GM18526 (cell line): ENCODE data around the gene SNAP29.

Experiments
- POLR2A ChIP-seq: IDR thresholded peaks from 3 replicates; pipeline ENCODE4 v1.6.1; 2011; ENCODE audit not compliant: insufficient read length; ENCODE audit errors: extremely low read depth

SNAP29 gene

DNA sequence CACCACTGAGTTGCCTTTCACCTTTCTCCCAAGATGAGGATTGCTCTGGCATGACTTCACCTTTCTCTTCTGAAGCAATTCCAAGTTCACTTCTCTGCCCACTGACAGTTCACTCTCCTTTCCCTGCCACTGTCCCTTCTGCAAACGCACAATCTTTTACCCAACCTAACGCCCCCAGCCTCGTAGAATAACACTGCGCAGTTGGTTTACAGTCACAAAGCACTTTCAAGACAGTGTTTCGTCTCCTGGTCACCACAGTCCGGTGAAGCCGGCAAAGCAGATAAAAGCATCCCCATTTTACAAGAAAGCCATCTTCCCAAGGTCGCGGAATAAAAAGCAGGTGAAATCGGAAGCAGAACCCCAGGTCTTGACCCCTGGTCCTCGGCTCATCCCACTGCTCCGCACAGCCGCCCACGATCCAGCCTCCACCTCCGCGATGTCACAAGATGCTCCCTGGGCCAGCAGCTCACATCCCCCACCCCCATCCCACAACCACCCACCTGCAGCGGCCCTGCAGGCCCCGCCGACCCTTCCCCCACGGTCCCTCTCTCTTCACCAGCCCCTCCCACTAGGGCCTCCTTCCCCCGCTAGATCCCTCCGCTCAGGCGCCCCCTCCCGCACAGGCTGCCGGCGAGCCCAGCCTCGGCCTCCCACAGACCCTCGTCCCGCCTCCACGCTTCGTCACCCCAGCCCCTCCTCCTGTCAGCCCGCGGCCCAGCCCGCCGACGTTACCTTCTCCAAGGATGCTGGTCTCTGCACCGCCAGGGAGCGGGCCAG is 781 bp upstream of the SNAP29 start:
- TF ChIP-seq POLR2A = no peak

DNA sequence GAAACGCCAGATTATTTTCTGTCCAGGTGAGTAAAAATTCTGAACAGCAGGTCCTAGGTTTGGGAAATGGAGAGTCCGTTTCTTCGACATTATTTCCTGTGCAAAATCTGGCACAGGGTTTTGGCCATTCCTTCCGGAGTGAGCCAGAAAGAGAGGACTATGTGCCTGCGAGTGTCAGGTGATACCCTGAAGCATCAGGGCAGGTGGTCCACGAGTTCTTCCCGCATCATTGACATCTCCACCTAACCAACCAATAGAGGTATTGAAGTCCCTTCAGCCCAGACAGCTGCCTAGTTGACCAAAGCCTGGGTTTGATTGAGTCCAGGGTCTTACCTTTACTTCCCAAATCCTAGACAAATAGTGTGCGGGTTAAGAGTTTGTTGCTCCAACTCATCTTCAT is 808 bp downstream of the SNAP29 start:
- no peak for TF ChIP-seq POLR2A

DNA sequence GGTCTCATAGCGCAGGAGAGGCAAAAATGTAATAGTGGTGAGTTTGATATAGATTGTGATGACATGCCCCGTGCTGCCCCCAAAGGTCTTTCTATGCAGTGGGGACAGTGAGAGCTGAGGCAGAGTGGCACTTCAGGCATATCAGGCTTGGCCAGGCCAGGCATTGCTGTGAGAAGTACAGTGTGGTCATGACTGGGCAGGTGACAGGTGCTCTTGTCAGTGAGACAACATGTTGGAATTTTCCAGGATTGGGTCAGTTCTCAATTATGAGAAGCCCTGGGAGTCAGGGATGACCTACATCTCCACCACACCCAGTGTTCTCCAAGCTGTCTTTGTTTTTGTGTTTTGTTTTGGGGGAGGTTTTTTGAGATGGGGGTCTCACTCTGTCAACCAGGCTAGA is 3.7 kb downstream of the SNAP29 start:
- TF ChIP-seq POLR2A = no peak

DNA sequence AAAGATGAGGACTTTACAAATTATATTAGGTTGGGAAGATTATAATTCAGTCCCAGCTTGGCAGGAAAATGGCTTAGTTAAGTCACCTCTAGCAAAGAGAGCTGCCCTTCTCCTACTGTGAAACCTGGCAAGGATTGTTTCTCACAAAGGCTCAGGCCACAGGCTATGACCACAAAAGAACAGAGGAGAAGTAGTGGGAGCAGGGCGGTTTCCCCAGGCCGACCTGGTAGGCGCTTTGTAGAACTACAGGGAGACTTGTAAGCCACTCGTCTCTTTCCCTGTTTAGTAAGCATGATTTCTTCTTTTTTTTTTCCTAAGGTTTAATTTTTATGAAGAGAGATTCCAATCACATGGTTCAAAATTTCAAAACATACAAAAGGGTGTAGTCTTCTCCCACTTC is 4.6 kb downstream of the SNAP29 start:
- TF ChIP-seq POLR2A = no peak

DNA sequence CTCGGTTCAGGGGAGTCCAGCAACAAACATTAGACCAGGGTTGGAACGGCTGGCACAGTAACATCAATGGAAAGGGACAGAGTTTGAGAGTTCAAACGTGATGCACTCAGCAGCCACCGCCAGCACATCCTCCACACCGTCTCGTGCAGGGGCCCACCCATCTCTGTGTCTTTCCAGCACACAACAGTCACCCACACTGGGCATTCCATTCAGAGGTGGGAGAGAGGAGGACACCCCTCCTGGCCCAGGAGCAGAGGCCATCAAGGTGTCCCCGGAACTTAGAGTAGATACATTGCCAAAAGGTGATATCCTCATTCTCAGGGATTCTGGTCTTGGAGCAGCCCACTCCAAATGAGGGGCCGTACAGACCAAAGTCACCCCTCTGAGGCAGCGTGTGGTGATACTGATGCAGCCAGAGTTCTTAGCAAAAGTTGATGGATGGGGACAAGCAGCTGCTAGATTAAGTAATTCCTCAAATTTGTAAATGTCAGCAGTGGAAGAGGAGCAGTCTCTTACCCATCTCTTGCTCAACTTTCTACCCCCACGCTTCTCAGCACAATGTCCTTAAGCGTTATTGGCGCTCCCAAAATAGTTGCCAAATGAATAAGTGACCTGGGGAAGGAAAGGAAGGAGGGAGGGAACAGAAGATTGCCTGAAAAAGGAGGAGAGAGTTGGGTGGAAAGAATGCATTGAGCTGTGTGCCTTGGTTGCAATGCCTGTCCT is 5.5 kb downstream of the SNAP29 start:
- no peak for TF ChIP-seq POLR2A

DNA sequence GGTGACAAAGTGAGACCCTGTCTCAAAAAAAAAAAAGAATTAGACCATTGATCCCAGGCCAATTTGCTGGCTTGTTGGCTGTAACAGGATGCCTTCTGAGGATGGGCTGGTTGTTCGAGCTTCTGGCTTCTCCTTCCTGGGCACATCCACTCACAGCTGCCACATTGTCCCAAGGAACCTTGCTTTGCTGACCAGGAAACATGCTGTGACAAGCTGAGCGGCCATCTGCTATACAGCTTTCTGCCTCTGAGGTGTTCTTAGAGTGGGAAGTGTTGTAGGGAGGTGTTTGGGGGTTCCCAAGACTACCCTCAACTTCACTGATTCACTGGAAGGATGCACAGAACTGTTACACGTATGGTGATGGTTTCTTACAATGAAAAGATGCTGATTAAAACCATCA is 6.5 kb downstream of the SNAP29 start:
- TF ChIP-seq POLR2A = no peak

DNA sequence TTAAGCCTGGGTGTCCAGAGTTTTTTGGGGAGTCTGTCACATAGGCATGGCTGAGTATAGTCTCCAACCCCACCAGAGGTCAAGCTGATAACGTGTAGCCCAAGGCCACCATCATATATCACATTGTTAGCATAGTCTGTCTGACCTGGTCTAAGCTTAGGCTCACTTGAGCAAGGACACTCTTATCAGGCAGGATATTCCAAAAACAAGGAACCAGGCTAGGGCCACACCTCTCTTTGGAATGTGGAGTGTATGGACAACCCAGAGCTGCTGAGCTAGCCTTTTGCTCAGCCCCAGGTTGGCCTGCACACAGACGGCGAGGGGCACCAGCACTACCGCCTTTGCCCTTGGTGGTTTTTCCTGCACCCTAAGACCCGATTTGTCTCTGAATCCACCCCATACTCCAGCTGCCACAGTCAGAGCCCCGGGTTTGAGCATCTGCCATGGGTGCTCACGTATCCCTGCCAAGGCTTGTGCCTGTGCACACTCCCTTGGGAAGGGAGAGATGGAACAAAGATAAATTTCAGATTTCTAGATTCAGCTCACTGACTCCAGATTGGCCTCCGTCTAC is 7.2 kb downstream of the SNAP29 start:
- no peak for TF ChIP-seq POLR2A

DNA sequence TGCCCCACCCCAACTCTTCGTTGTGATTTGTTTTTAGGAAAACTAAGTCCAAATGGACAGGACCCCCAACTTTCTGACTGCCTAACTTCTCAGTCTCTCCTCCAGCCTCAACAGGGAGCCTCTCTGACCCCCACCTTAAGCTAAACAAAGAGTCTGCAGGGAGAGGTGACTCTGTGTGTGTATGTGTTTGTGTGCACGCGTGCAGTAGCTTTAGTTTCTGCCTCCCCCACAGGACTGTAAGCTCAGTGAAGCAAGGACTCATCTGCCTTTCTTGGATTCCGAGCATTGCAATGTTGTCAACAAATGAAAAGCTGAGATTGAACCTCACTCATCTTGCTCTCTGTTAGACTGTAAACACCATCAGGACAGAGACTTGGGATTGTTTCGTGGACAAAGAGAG is 7.9 kb downstream of the SNAP29 start:
- TF ChIP-seq POLR2A = no peak

DNA sequence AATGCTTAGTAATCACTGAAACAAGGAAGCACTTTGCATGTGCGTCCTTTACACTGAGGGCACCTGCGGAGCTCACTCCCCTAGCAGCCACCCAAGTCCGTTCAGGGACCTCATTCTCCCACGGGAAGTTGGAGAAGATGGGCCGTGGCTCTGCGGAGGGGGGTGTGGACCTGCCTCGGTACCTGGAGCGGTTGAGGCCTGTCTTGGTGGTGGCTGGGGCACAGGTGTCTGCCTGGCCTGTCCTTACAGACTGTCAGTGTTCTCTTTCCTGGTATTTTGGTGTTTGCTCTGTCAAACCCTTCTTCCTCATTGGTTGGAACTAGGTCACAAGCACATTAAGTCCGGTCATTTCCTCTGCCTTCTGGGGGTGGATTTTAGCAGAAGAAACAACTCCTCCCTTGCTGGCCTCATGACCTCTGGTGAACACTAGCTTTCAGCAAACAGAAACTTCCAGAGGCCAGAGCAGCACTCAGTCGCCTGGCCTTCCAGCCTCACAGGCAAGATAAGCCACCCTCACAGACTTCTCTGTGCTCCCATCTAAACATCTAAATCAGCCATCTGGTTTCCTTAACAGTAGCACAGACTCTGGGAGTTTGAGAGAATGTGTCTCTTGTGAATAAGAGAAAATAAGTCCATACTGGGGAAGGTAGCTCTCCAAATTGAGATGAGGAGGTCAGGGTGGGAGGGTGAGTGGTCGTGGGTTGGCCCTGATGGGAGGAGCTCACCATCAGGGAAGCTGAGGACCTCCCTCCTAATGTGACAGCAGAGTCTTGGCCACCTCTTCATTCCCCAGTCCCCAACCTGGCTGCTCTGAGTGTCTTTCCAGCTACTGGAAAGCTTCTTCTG is 8.6 kb downstream of the SNAP29 start:
- TF ChIP-seq POLR2A = no peak

DNA sequence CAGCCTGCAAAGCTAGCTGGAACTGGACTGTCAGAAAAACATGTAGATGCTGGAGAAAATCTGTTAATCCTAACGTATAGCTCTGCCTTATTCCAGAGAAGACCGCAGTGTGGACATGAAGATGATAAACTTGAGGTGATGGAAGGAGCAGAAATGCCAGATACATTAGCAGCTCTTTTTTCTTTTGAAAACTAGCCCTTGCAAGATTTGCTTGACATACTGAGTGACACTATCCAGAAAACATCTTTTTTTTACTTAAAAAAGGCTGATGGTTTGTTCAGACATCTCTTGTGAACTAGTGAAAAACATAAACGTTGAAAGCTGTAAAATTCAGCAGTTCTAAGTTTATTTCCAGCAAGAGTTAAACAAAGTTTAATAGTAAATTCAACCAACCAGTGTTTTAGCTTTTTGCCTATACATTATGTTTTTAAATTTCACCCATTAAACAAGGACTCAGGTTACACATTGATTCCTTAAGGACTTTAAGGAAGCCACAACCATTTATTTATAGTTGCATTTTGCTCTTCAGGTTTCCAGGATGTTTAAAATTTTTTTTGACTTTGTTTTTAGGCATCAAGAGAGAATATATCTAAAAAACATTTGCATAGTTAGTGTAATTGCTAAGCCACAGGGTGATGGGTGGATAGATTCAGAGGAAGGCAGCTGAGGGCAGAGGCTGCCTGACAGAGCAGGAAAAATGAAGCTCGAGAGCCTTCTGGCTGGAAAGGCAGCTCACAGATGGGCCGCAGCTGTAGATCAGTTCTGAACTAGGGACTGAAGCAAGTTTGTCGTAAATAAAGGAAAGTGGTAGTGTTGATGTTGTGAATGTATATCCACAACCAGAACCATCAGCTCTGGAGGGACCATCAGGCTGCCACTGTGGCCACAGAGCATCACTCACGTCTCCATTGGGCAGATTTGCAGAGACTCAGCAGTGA is 9.5 kb downstream of the SNAP29 start:
- no peak for TF ChIP-seq POLR2A

DNA sequence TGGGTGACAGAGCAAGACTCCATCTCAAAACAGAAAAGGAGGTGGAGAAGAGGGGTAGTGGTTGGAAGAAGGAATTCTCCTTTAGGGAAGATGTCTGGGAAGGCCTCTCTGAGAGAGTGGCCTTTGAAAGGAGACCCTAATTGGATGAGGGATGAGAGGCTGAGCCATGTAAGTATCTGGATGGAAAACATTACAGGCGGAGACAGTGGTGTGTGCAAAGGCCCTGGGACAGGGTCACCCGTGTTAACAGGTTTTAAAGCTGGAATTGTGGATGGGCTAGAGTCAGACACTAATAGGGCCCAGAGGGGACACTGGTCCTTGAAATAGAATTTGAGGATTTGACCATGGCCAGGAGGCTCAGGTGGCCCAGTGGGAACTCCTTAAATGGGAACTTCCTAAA is 10.4 kb downstream of the SNAP29 start:
- no peak for TF ChIP-seq POLR2A

DNA sequence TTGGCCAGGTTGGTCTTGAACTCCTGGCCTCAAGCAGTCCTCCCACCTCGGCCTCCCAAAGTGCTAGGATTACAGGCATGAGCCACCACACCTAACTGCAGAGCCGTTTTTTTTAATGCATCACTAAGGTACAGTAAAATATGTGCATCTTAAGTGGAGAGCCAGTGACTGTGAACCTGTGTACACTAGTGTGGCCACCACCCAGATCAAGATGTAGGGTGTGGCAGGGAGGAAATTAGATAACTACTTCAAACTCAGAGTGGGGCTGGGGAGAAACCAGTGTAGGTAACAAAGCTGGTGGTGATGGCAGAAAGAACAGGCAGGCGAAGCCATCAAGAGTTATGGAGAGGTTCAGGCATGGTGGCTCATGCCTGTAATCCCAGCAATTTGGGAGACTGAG is 14.4 kb downstream of the SNAP29 start:
- TF ChIP-seq POLR2A = no peak

DNA sequence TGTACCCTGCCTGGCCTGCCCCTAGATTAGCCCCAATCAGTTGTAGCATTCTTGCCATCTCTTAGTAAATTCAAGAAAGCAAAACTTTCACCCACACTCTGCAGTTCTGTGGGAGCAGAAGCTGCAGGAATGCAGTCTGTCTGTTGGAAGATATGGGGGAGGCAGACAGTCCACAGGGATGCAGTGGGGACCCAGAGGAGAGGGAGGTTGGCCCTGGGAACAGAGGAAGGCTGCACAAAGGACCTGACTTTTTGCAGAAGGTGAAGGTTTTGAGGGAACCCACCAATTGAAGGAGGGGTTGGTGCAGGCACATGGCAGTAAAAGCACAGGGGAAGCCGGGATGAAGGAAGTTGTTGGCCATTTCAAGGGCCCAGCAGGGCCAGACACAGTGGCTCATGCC is 16.5 kb downstream of the SNAP29 start:
- TF ChIP-seq POLR2A = no peak

DNA sequence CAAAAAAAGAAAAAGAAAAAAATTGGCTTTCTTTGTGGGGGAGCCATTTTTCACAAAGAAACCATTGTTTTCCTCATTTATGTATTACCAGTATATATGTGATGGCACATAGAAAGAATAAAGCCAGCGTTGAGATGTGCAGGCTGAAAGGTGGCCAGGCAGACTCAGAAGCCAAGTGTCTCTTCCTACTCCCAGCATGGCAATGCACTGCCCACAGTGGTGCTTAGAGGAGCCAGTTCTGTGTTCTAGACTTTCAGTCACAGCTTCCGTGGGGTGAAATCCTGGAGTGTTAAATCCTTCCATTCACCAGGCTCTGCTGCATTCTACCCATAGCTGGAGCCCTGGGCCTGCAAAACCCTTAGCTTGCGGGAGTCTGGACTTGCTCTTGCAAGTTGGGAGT is 18.9 kb downstream of the SNAP29 start:
- TF ChIP-seq POLR2A = no peak

DNA sequence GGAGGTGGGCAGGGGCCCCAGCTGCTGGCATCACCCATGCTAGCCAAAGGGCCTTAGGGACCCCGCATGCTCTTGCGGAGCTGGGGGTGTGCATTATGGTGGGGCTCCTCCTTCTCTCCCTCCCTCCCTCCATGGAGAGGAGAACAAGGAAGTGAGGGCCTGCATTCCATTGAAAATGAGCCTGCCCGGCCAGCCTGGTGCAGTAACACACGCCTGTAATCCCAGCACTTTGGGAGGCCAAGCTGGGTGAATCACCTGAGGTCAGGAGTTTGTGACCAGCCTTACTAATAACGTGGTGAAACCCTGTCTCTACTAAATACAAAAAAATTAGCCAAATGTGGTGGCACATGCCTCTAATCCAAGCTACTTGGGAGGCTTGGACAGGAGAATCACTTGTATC is 22.4 kb downstream of the SNAP29 start:
- no peak for TF ChIP-seq POLR2A
